Ramos (cell line): ENCODE data around the gene SRCIN1.

ENCODE experiments used
- in situ Hi-C: fragments of 300-500 bp; cut with MboI; formaldehyde crosslinking; loops from one replicate; pipeline ENCODE4 v1.14.3; 2022; ENCODE audit warnings: low sequenced_read_pairs; ENCODE audit not compliant: unreplicated experiment

Gene SRCIN1

GRCh38 chr17:38554430-38555350 lies 51.1 kb downstream of the SRCIN1 start:
- in situ Hi-C loops = loop anchor here (25.0 kb wide), 1 partner anchor 108 kb away; the partner anchor contains the start of gene EPOP

- in situ Hi-C loops = loop anchor here (25.0 kb wide), 1 partner anchor 110 kb away; the partner anchor contains the start of gene EPOP
Observed at GRCh38 chr17:38552343-38552742, 53.4 kb downstream of the SRCIN1 start.

GRCh38 chr17:38551121-38551520 lies 54.6 kb downstream of the SRCIN1 start:
- in situ Hi-C loops = loop anchor here (25.0 kb wide), 1 partner anchor 111 kb away; the partner anchor contains the start of gene EPOP

GRCh38 chr17:38550661-38551060 lies 55.1 kb downstream of the SRCIN1 start:
- in situ Hi-C loops = loop anchor here (25.0 kb wide), 1 partner anchor 112 kb away; the partner anchor contains the start of gene EPOP

GRCh38 chr17:38549285-38549684 lies 56.5 kb downstream of the SRCIN1 start:
- in situ Hi-C loops = no loop called here

- in situ Hi-C loops = no loop called here
Observed at GRCh38 chr17:38547444-38547843, 58.3 kb downstream of the SRCIN1 start.

GRCh38 chr17:38546396-38546795 lies 59.4 kb downstream of the SRCIN1 start:
- in situ Hi-C loops = no loop called here

- in situ Hi-C loops = no loop called here
Observed at GRCh38 chr17:38545531-38546225, 60.1 kb downstream of the SRCIN1 start.

GRCh38 chr17:38544839-38545209 lies 60.9 kb downstream of the SRCIN1 start:
- in situ Hi-C loops = no loop called here

- in situ Hi-C loops = no loop called here
Observed at GRCh38 chr17:38544175-38544838, 61.4 kb downstream of the SRCIN1 start.

GRCh38 chr17:38543403-38544174 lies 62.2 kb downstream of the SRCIN1 start:
- in situ Hi-C loops = no loop called here

GRCh38 chr17:38542286-38542685 lies 63.5 kb downstream of the SRCIN1 start:
- in situ Hi-C loops = no loop called here

- in situ Hi-C loops = no loop called here
Observed at GRCh38 chr17:38541281-38541680, 64.5 kb downstream of the SRCIN1 start.

GRCh38 chr17:38540514-38541045 lies 65.2 kb downstream of the SRCIN1 start:
- in situ Hi-C loops = no loop called here

GRCh38 chr17:38539386-38539785 lies 66.4 kb downstream of the SRCIN1 start:
- in situ Hi-C loops = no loop called here

- in situ Hi-C loops = no loop called here
Observed at GRCh38 chr17:38538906-38539305, 66.8 kb downstream of the SRCIN1 start.

GRCh38 chr17:38536661-38537060 lies 69.1 kb downstream of the SRCIN1 start:
- in situ Hi-C loops = no loop called here

GRCh38 chr17:38535886-38536285 lies 69.9 kb downstream of the SRCIN1 start:
- in situ Hi-C loops = no loop called here

GRCh38 chr17:38534498-38534885 lies 71.3 kb downstream of the SRCIN1 start:
- in situ Hi-C loops = no loop called here
